WTC11 (cell line): ENCODE measurements around the gene ADAT3. TPM values are rescaled to one million over a fixed set of nuclear protein-coding genes. Genes with fewer than 3 reads are reported as not detected.
"Not testable (repeated sequence)": the region's sequence is repeated elsewhere in the genome, so short reads cannot be mapped to it uniquely, and the experiment has no call there.

Experiments used
- ATAC-seq: fragments of 200-7000 bp; cut with Tn5 transposase; 2 replicates; pipeline ENCODE4 v1.10.0; 2021; ENCODE audit warnings: mild to moderate bottlenecking, moderate library complexity
- CTCF ChIA-PET: fragments of 300-600 bp; sonication (Branson Sonifier 250); formaldehyde crosslinking; loops from one replicate; lab custom pipeline; 2021; ENCODE audit warnings: antibody characterized with exemption; lab: Charles Lee
- POLR2A ChIA-PET: fragments of 350-600 bp; sonication (Branson Sonifier 250); formaldehyde crosslinking; loops from one replicate; lab custom pipeline; 2021; ENCODE audit warnings: antibody characterized with exemption; lab: Charles Lee
- DNase-seq: peaks from one replicate; pipeline ENCODE4 v3.0.0; 2021; ENCODE audit warnings: low spot score
- H3K27ac Mint-ChIP-seq: 2 replicates; pipeline ENCODE4 v1.8.0; 2021; ENCODE audit warnings: mixed read lengths
- H3K27me3 Mint-ChIP-seq: 2 replicates; pipeline ENCODE4 v1.8.0; 2021; ENCODE audit warnings: low read depth, mild to moderate bottlenecking, moderate library complexity, mixed read lengths
- H3K36me3 Mint-ChIP-seq: 2 replicates; pipeline ENCODE4 v1.8.0; 2021; ENCODE audit warnings: mixed read lengths
- H3K4me1 Mint-ChIP-seq: 2 replicates; pipeline ENCODE4 v1.8.0; 2022; ENCODE audit warnings: mixed read lengths
- H3K4me3 Mint-ChIP-seq: 2 replicates; pipeline ENCODE4 v1.8.0; 2021; ENCODE audit warnings: mild to moderate bottlenecking, moderate library complexity, mixed read lengths
- H3K9me3 Mint-ChIP-seq: 2 replicates; pipeline ENCODE4 v1.8.0; 2021; ENCODE audit warnings: mixed read lengths
- CREB1 ChIP-seq: sonication (generic); formaldehyde crosslinking; IDR thresholded peaks from 2 replicates; pipeline ENCODE4 v1.8.0; 2023; ENCODE audit warnings: mild to moderate bottlenecking, missing genetic modification reagents
- CREM ChIP-seq: sonication (generic); formaldehyde crosslinking; IDR thresholded peaks from 2 replicates; pipeline ENCODE4 v1.8.1; 2022; ENCODE audit warnings: mild to moderate bottlenecking, missing genetic modification reagents, moderate library complexity
- ETV6 ChIP-seq: sonication (generic); formaldehyde crosslinking; IDR thresholded peaks from 2 replicates; pipeline ENCODE4 v1.8.1; 2022; ENCODE audit warnings: mild to moderate bottlenecking, missing genetic modification reagents
- FOXK1 ChIP-seq: sonication (generic); formaldehyde crosslinking; IDR thresholded peaks from 2 replicates; pipeline ENCODE4 v1.8.0; 2022; ENCODE audit warnings: mild to moderate bottlenecking, moderate library complexity, missing genetic modification reagents
- GABPB1 ChIP-seq: sonication (generic); formaldehyde crosslinking; IDR thresholded peaks from 2 replicates; pipeline ENCODE4 v1.8.1; 2023; ENCODE audit warnings: mild to moderate bottlenecking, missing genetic modification reagents
- IRF2 ChIP-seq: sonication (generic); formaldehyde crosslinking; IDR thresholded peaks from 2 replicates; pipeline ENCODE4 v1.8.0; 2022; ENCODE audit warnings: low read depth, missing genetic modification reagents, borderline replicate concordance
- RORB ChIP-seq: fragments of 250-450 bp; sonication (Bioruptor Pico); IDR thresholded peaks from 2 replicates; pipeline ENCODE4 v1.9.0; 2021; ENCODE audit warnings: mild to moderate bottlenecking
- SMAD3 ChIP-seq: sonication (generic); formaldehyde crosslinking; IDR thresholded peaks from 2 replicates; pipeline ENCODE4 v1.8.0; 2022; ENCODE audit warnings: missing genetic modification reagents, mild to moderate bottlenecking, borderline replicate concordance
- SMAD4 ChIP-seq: sonication (generic); formaldehyde crosslinking; IDR thresholded peaks from 2 replicates; pipeline ENCODE4 v1.8.0; 2022; ENCODE audit warnings: mild to moderate bottlenecking, missing genetic modification reagents
- SP1 ChIP-seq: sonication (generic); formaldehyde crosslinking; conservative IDR thresholded peaks from 2 replicates; pipeline ENCODE4 v1.8.1; 2022; ENCODE audit warnings: missing genetic modification reagents
- TEAD4 ChIP-seq: sonication (generic); formaldehyde crosslinking; IDR thresholded peaks from 2 replicates; pipeline ENCODE4 v1.8.0; 2022; ENCODE audit warnings: mild to moderate bottlenecking, missing genetic modification reagents
- ZNF416 ChIP-seq: fragments of 250-450 bp; sonication (Bioruptor Pico); IDR thresholded peaks from 2 replicates; pipeline ENCODE4 v1.9.0; 2021; ENCODE audit warnings: mild to moderate bottlenecking, inconsistent platforms
- total RNA-seq: library from RNA; stranded (reverse); gene quantifications from 3 replicates; pipeline ENCODE4 v1.2.3, GENCODE V29; 2021
- TF ChIP-seq, protein P1 (sequence below): sonication (generic); formaldehyde crosslinking; IDR thresholded peaks from 2 replicates; pipeline ENCODE4 v1.8.1; 2023; ENCODE audit warnings: mild to moderate bottlenecking, moderate library complexity, missing genetic modification reagents
- TF ChIP-seq, protein P2 (sequence below): sonication (generic); formaldehyde crosslinking; IDR thresholded peaks from 2 replicates; pipeline ENCODE4 v1.8.1; 2022; ENCODE audit warnings: mild to moderate bottlenecking, moderate library complexity, missing genetic modification reagents
- TF ChIP-seq, protein P3 (sequence below): fragments of 250-450 bp; sonication (Bioruptor Pico); IDR thresholded peaks from 2 replicates; pipeline ENCODE4 v1.9.0; 2021; ENCODE audit warnings: mild to moderate bottlenecking, borderline replicate concordance
- TF ChIP-seq, protein P4 (sequence below): sonication (generic); formaldehyde crosslinking; IDR thresholded peaks from 2 replicates; pipeline ENCODE4 v1.8.0; 2023; ENCODE audit warnings: missing genetic modification reagents, mild to moderate bottlenecking, borderline replicate concordance
- TF ChIP-seq, protein P5 (sequence below): sonication (generic); formaldehyde crosslinking; IDR thresholded peaks from 2 replicates; pipeline ENCODE4 v1.8.1; 2023; ENCODE audit warnings: mild to moderate bottlenecking, missing genetic modification reagents

Gene ADAT3
- total RNA-seq, 1 experiment from 2014 or later = 20.3 TPM

DNA sequence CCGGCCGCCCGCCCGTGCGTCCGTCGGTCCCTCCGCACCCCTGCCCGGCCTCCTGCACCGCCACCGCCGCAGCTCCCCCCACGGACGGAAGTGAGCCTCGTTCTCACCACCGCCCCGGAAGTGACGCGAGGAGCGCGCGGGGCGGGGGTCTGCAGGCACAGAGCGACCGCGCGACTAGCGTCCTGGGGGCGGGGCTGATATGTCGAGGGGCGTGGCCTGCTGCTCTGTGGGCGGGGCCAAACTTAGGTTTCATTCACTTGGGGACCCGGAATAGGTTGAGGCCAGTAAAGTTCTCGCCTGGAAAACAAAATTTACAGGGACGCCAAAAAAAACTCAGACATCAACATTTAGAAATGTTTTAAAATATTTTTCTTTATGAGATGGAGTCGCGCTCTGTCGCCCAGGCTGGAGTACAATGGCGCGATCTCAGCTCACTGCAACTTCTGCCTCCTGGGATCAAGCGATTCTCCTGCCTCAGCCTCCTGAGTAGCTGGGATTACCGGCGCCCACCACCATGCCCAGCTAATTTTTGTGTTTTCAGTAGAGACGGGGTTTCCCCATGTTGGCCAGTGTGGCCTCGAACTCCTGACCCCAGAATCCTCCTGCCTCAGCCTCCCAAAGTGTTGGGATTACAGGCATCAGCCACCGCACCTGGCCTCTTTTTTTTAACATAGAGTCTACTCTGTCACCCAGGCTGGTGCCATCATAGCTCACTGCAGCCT lies 19.6 kb upstream of the ADAT3 start, which contains the start of gene ABHD17A:
ABHD17A (minus strand) TSS at position 99 of the 722 bp plus-strand sequence. CDS start 3,930 bp downstream, outside the sequence.
- POLR2A ChIA-PET = interaction anchor here (1.1 kb wide), 2 partner anchors 9 to 10 kb away, joined by 4 to 5 read pairs; no protein-coding TSS in a partner anchor
- H3K9me3 Mint-ChIP-seq, H3K27me3 Mint-ChIP-seq, H3K36me3 Mint-ChIP-seq: not testable (repeated sequence)
- Mint-ChIP-seq H3K4me1 (peaks cover 27% of the 10 kb centered on the region), H3K27ac (peak within 1 kb of the TSS; percentile 91), H3K4me3 (peak within 1 kb of the TSS; percentile 98)
- TF ChIP-seq FOXK1 (0 out of 2 replicates have a peak, but pooled peaks have one; percentile 36), ETV6 (CRISPR knock-in tag) (0 out of 2 replicates have a peak, but pooled peaks have one; percentile 4), GABPB1 (CRISPR knock-in tag) (peak; percentile 79; the same call in 1 of the 2 replicates), CREB1 (0 out of 2 replicates have a peak, but pooled peaks have one; percentile 37), CREM (peak; percentile 91), SP1 (CRISPR knock-in tag) (peak; percentile 95)
- TF ChIP-seq, protein P1, sequence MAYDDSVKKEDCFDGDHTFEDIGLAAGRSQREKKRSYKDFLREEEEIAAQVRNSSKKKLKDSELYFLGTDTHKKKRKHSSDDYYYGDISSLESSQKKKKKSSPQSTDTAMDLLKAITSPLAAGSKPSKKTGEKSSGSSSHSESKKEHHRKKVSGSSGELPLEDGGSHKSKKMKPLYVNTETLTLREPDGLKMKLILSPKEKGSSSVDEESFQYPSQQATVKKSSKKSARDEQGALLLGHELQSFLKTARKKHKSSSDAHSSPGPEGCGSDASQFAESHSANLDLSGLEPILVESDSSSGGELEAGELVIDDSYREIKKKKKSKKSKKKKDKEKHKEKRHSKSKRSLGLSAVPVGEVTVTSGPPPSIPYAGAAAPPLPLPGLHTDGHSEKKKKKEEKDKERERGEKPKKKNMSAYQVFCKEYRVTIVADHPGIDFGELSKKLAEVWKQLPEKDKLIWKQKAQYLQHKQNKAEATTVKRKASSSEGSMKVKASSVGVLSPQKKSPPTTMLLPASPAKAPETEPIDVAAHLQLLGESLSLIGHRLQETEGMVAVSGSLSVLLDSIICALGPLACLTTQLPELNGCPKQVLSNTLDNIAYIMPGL = peak; percentile 33; the same call in 1 of the 2 replicates
- TF ChIP-seq, protein P2, sequence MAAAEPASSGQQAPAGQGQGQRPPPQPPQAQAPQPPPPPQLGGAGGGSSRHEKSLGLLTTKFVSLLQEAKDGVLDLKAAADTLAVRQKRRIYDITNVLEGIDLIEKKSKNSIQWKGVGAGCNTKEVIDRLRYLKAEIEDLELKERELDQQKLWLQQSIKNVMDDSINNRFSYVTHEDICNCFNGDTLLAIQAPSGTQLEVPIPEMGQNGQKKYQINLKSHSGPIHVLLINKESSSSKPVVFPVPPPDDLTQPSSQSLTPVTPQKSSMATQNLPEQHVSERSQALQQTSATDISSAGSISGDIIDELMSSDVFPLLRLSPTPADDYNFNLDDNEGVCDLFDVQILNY (CRISPR knock-in tag) = 0 out of 2 replicates have a peak, but pooled peaks have one; percentile 60
- ATAC-seq = peak; percentile 84
- CTCF ChIA-PET = interaction anchor here (0.7 to 2.8 kb wide), 8 partner anchors 9 to 156 kb away, joined by 3 to 14 read pairs (median 4); no protein-coding TSS in a partner anchor
- peak; percentile 94 for DNase-seq

DNA sequence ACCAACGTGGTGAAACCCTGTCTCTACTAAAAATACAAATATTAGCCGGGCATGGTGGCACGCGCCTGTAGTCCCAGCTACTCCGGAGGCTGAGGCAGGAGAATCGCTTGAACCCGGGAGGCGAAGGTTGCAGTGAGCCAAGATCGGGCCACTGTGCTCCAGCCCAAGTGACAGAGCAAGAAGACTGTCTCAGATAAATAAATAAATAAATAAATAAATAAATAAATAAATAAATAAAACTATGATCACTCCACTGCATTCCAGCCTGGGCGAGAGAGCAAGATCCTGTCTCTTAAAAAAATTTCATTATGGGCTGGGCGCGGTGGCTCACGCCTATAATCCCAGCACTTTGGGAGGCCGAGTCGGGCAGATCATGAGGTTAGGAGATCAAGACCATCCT lies 18.8 kb upstream of the ADAT3 start:
- H3K27ac Mint-ChIP-seq, POLR2A ChIA-PET, ATAC-seq, H3K36me3 Mint-ChIP-seq, H3K4me3 Mint-ChIP-seq, DNase-seq, H3K9me3 Mint-ChIP-seq, H3K27me3 Mint-ChIP-seq: not testable (repeated sequence)
- CTCF ChIA-PET = interaction anchor here (2.8 kb wide), 1 partner anchor 22 kb away, joined by 14 read pairs; no protein-coding TSS in a partner anchor
- peaks cover 27% of the 10 kb centered on the region for H3K4me1 Mint-ChIP-seq

DNA sequence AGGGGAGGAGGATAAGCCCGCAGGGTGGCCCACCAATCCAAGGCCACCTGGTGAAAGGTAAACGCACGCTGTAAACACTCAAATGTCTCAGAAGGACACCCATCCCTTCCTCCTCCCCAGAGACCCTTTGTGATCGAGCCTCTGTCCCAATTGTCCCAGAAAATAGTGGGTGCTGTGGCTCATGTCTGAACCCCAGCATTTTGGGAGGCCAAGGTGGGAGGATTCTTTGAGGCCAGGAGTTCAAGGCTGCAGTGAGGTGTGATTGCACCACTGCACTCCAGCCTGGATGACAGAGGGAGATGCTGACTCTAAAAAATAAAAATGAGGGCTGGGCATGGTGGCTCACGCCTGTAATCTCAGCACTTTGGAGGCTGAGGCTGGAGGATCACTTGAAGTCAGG lies 16.8 kb upstream of the ADAT3 start:
- Mint-ChIP-seq H3K27me3 (peaks cover 2% of the 10 kb centered on the region; the same call in 1 of the 2 replicates), H3K4me1 (peaks cover 19% of the 10 kb centered on the region), H3K4me3 (no peak overlapping the region), H3K9me3 (no peaks in the 10 kb centered on the region), H3K27ac (no peak overlapping the region), H3K36me3 (no peaks in the 10 kb centered on the region)
- CTCF ChIA-PET = interaction anchor here (0.5 to 1.6 kb wide), 3 partner anchors 9 to 60 kb away, joined by 3 to 5 read pairs (median 4); no protein-coding TSS in a partner anchor
- POLR2A ChIA-PET = no interaction called here
- DNase-seq (no peak), ATAC-seq (no peak)
- no peak for TF ChIP-seq SMAD3 (CRISPR knock-in tag)
- TF ChIP-seq, protein P3, sequence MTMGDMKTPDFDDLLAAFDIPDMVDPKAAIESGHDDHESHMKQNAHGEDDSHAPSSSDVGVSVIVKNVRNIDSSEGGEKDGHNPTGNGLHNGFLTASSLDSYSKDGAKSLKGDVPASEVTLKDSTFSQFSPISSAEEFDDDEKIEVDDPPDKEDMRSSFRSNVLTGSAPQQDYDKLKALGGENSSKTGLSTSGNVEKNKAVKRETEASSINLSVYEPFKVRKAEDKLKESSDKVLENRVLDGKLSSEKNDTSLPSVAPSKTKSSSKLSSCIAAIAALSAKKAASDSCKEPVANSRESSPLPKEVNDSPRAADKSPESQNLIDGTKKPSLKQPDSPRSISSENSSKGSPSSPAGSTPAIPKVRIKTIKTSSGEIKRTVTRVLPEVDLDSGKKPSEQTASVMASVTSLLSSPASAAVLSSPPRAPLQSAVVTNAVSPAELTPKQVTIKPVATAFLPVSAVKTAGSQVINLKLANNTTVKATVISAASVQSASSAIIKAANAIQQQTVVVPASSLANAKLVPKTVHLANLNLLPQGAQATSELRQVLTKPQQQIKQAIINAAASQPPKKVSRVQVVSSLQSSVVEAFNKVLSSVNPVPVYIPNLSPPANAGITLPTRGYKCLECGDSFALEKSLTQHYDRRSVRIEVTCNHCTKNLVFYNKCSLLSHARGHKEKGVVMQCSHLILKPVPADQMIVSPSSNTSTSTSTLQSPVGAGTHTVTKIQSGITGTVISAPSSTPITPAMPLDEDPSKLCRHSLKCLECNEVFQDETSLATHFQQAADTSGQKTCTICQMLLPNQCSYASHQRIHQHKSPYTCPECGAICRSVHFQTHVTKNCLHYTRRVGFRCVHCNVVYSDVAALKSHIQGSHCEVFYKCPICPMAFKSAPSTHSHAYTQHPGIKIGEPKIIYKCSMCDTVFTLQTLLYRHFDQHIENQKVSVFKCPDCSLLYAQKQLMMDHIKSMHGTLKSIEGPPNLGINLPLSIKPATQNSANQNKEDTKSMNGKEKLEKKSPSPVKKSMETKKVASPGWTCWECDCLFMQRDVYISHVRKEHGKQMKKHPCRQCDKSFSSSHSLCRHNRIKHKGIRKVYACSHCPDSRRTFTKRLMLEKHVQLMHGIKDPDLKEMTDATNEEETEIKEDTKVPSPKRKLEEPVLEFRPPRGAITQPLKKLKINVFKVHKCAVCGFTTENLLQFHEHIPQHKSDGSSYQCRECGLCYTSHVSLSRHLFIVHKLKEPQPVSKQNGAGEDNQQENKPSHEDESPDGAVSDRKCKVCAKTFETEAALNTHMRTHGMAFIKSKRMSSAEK = no peak
- no peak for TF ChIP-seq RORB
- TF ChIP-seq, protein P4, sequence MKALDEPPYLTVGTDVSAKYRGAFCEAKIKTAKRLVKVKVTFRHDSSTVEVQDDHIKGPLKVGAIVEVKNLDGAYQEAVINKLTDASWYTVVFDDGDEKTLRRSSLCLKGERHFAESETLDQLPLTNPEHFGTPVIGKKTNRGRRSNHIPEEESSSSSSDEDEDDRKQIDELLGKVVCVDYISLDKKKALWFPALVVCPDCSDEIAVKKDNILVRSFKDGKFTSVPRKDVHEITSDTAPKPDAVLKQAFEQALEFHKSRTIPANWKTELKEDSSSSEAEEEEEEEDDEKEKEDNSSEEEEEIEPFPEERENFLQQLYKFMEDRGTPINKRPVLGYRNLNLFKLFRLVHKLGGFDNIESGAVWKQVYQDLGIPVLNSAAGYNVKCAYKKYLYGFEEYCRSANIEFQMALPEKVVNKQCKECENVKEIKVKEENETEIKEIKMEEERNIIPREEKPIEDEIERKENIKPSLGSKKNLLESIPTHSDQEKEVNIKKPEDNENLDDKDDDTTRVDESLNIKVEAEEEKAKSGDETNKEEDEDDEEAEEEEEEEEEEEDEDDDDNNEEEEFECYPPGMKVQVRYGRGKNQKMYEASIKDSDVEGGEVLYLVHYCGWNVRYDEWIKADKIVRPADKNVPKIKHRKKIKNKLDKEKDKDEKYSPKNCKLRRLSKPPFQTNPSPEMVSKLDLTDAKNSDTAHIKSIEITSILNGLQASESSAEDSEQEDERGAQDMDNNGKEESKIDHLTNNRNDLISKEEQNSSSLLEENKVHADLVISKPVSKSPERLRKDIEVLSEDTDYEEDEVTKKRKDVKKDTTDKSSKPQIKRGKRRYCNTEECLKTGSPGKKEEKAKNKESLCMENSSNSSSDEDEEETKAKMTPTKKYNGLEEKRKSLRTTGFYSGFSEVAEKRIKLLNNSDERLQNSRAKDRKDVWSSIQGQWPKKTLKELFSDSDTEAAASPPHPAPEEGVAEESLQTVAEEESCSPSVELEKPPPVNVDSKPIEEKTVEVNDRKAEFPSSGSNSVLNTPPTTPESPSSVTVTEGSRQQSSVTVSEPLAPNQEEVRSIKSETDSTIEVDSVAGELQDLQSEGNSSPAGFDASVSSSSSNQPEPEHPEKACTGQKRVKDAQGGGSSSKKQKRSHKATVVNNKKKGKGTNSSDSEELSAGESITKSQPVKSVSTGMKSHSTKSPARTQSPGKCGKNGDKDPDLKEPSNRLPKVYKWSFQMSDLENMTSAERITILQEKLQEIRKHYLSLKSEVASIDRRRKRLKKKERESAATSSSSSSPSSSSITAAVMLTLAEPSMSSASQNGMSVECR = no peak
- TF ChIP-seq, protein P5, sequence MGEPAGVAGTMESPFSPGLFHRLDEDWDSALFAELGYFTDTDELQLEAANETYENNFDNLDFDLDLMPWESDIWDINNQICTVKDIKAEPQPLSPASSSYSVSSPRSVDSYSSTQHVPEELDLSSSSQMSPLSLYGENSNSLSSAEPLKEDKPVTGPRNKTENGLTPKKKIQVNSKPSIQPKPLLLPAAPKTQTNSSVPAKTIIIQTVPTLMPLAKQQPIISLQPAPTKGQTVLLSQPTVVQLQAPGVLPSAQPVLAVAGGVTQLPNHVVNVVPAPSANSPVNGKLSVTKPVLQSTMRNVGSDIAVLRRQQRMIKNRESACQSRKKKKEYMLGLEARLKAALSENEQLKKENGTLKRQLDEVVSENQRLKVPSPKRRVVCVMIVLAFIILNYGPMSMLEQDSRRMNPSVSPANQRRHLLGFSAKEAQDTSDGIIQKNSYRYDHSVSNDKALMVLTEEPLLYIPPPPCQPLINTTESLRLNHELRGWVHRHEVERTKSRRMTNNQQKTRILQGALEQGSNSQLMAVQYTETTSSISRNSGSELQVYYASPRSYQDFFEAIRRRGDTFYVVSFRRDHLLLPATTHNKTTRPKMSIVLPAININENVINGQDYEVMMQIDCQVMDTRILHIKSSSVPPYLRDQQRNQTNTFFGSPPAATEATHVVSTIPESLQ (CRISPR knock-in tag) = no peak
- TF ChIP-seq ZNF416 (CRISPR knock-in tag) = no peak
- no peak for TF ChIP-seq GABPB1 (CRISPR knock-in tag)
- no peak for TF ChIP-seq TEAD4 (CRISPR knock-in tag)
- TF ChIP-seq SMAD4 = no peak
- TF ChIP-seq IRF2 (CRISPR knock-in tag) = no peak
